Lower leg skin (tissue), 4 donors: ENCODE data around the gene PAOX. TPM values are rescaled to one million over a fixed set of nuclear protein-coding genes. Genes with fewer than 3 reads are reported as not detected.

Experiments
- DNase-seq, 2 donors: peaks; one replicate each; pipeline ENCODE4 v3.0.0-alpha.2; 2019; ENCODE audit warnings: low spot score in 2 of 2
- H3K4me3 ChIP-seq: fragments of 200-600 bp; sonication (generic); 2 replicates; pipeline ENCODE4 v1.5.1; 2017; ENCODE audit warnings: mild to moderate bottlenecking, low read depth; ENCODE audit not compliant: poor library complexity, severe bottlenecking
- CTCF ChIP-seq, 3 donors: fragments of 450-650 bp; IDR thresholded peaks; one replicate each; pipeline ENCODE4 v1.5.1; 2016; ENCODE audit warnings: antibody characterized with exemption in 3 of 3, mild to moderate bottlenecking in 3 of 3, moderate library complexity in 2 of 3
- POLR2A ChIP-seq, 2 donors: fragments of 450-650 bp; IDR thresholded peaks; one replicate each; pipeline ENCODE4 v1.6.1; 2016 to 2017; ENCODE audit warnings: antibody characterized with exemption in 2 of 2, mild to moderate bottlenecking in 1 of 2, moderate library complexity in 1 of 2
- WGBS, 2 donors: methylation state at CpG; one replicate each; pipeline ENCODE4 v1.1.5; 2018; 5-methylcytosine and 5-hydroxymethylcytosine counted together
- intact Hi-C: fragments of 100-400 bp; cut with DNase I; formaldehyde crosslinking; loops from one replicate; pipeline ENCODE4 v1.15.0; 2023; ENCODE audit warnings: low total_unique reads
- total RNA-seq, 4 donors: library from RNA; depleted of rRNA; stranded (reverse); fragments of >200 nt; gene quantifications; one replicate each; pipeline ENCODE4 v1.1.0, GENCODE V29; 2016

Gene PAOX
- total RNA-seq: 10 to 100 TPM in 3 of 4 donors, 1 to 10 TPM in 1; 8.1 to 21.8 (median 14.4) TPM

GRCh38 chr10:133379152-133379800 is at the start of gene PAOX:
Gene PAOX, plus strand, starts transcription at chr10:133379262. Its CDS starts 55 bp downstream, at chr10:133379317.
- peak in 1 of 2 donors; percentile 40 for DNase-seq
- H3K4me3 ChIP-seq: peak within 1 kb of the TSS; percentile 53
- no peak for TF ChIP-seq CTCF (IDR thresholded peaks at IDR 0.05)
- no peak for TF ChIP-seq POLR2A (IDR thresholded peaks at IDR 0.05)
- WGBS, 2 donors: 5 to 10% methylated on average over 15 to 43 of the region's 78 CpGs
- intact Hi-C loops: no loop called here

GRCh38 chr10:133329491-133330202 is 49.4 kb upstream of the PAOX start:
- TF ChIP-seq POLR2A (IDR thresholded peaks at IDR 0.05) (no peak), CTCF (IDR thresholded peaks at IDR 0.05) (no peak)
- WGBS, 2 donors: 9% methylated on average over 37 of the region's 37 CpGs
- intact Hi-C loops: loop anchor here (10.0 kb wide), 1 partner anchor 195 kb away; the partner anchor contains the start of gene CYP2E1
- no peak overlapping the region for H3K4me3 ChIP-seq
- DNase-seq: peak; percentile 71 to 96

- WGBS, 2 donors: 76 to 84% methylated on average over 30 of the region's 30 CpGs
- intact Hi-C loops: loop anchor here (10.0 kb wide), 1 partner anchor 192 kb away; the partner anchor contains the start of gene CYP2E1
- H3K4me3 ChIP-seq: no peak overlapping the region
- no peak for TF ChIP-seq CTCF (IDR thresholded peaks at IDR 0.05)
- TF ChIP-seq POLR2A (IDR thresholded peaks at IDR 0.05): no peak
- no peak for DNase-seq
Measured at GRCh38 chr10:133332936-133333699, 45.9 kb upstream of the PAOX start.

- intact Hi-C loops: loop anchor here (10.0 kb wide), 1 partner anchor 190 kb away; the partner anchor contains the start of gene CYP2E1
- no peak for TF ChIP-seq CTCF (IDR thresholded peaks at IDR 0.05)
- no peak for TF ChIP-seq POLR2A (IDR thresholded peaks at IDR 0.05)
- no peak overlapping the region for H3K4me3 ChIP-seq
- WGBS, 2 donors: 13 to 18% methylated on average over 43 to 51 of the region's 51 CpGs
- DNase-seq: no peak
Measured at GRCh38 chr10:133334503-133335245, 44.4 kb upstream of the PAOX start.
